H1 (cell line): ENCODE data around the gene CEMP1. TPM values are rescaled to one million over a fixed set of nuclear protein-coding genes. Genes with fewer than 3 reads are reported as not detected.
"Not testable (repeated sequence)": the region's sequence is repeated elsewhere in the genome, so short reads cannot be mapped to it uniquely, and the experiment has no call there.

ENCODE experiments used
- CTCF ChIA-PET: fragments of 300-600 bp; sonication (Branson Sonifier 250); formaldehyde crosslinking; loops from one replicate; lab custom pipeline; 2021; ENCODE audit not compliant: partially characterized antibody; lab: Charles Lee
- POLR2A ChIA-PET: fragments of 300-600 bp; sonication (Branson Sonifier 250); formaldehyde crosslinking; loops from one replicate; lab custom pipeline; 2021; ENCODE audit warnings: inconsistent platforms; ENCODE audit not compliant: partially characterized antibody; lab: Charles Lee
- DNase-seq, 2 experiments: peaks; one replicate each; pipeline versions ENCODE4 v3.0.0 to v3.0.0-alpha.2; 2010 to 2022; ENCODE audit warnings: low spot score in 2 of 2, low read depth in 1 of 2, mixed read lengths in 1 of 2
- FAIRE-seq: peaks from 2 replicates; lab custom pipeline; 2011; peaks lifted over from hg19 to GRCh38; lab: Jason Lieb, UNC
- H2AFZ ChIP-seq: 2 replicates; pipeline ENCODE4 v1.8.1; 2012; ENCODE audit warnings: low read length, inconsistent platforms
- H2AK5ac ChIP-seq: 2 replicates; pipeline ENCODE4 v1.6.1; 2013; ENCODE audit warnings: low read depth, low read length
- H2BK120ac ChIP-seq: replicated peaks from 2 replicates; pipeline ENCODE3; 2013; ENCODE audit warnings: low read depth, low read length, inconsistent platforms
- H2BK12ac ChIP-seq: 2 replicates; pipeline ENCODE4 v1.6.1; 2013; ENCODE audit warnings: low read depth, low read length
- H2BK15ac ChIP-seq: 2 replicates; pipeline ENCODE4 v1.6.1; 2013; ENCODE audit warnings: low read length
- H2BK20ac ChIP-seq: 2 replicates; pipeline ENCODE4 v1.6.1; 2013; ENCODE audit warnings: low read length
- H2BK5ac ChIP-seq: 2 replicates; pipeline ENCODE4 v1.6.1; 2013; ENCODE audit warnings: low read depth, low read length
- H3K14ac ChIP-seq: 2 replicates; pipeline ENCODE4 v1.6.1; 2013; ENCODE audit warnings: inconsistent platforms; ENCODE audit not compliant: insufficient read length
- H3K18ac ChIP-seq: 2 replicates; pipeline ENCODE4 v1.6.1; 2013; ENCODE audit warnings: low read length; ENCODE audit errors: extremely low read depth
- H3K23ac ChIP-seq: 2 replicates; pipeline ENCODE4 v1.6.1; 2013; ENCODE audit warnings: inconsistent platforms; ENCODE audit not compliant: insufficient read length
- H3K23me2 ChIP-seq: 2 replicates; pipeline ENCODE4 v1.6.1; 2013; ENCODE audit warnings: low read depth, low read length
- H3K27ac ChIP-seq: 2 replicates; pipeline ENCODE4 v1.6.1; 2011; ENCODE audit warnings: low read depth, low read length, inconsistent platforms
- H3K27me3 ChIP-seq, 4 experiments: replicated peaks in 1 of 4; 1 replicate in 1 of 4; 2 replicates in 3 of 4; pipeline versions ENCODE4 v1.6.1 to v1.8.1; 2011 to 2013; ENCODE audit warnings: low read length in 3 of 4, mild to moderate bottlenecking in 3 of 4, inconsistent platforms in 2 of 4, mixed read lengths in 2 of 4, moderate library complexity in 1 of 4; ENCODE audit not compliant: control insufficient read depth in 3 of 4, insufficient read depth in 3 of 4; ENCODE audit errors: extremely low read depth in 1 of 4
- H3K36me3 ChIP-seq, 4 experiments: 2 replicates each; pipeline versions ENCODE4 v1.6.1 to v1.8.1; 2011 to 2013; ENCODE audit warnings: mild to moderate bottlenecking in 4 of 4, low read length in 3 of 4, moderate library complexity in 2 of 4, control low read depth in 1 of 4, inconsistent platforms in 1 of 4; ENCODE audit not compliant: insufficient read depth in 4 of 4, control insufficient read depth in 2 of 4
- H3K4ac ChIP-seq: replicated peaks from 2 replicates; pipeline ENCODE3; 2013; ENCODE audit warnings: low read length, low read depth, mixed read lengths, inconsistent platforms; ENCODE audit not compliant: insufficient read length
- H3K4me1 ChIP-seq, 4 experiments: replicated peaks in 1 of 4; 1 replicate in 1 of 4; 2 replicates in 3 of 4; pipeline versions ENCODE4 v1.6.1 to v1.8.1; 2011 to 2013; ENCODE audit warnings: low read length in 3 of 4, inconsistent platforms in 2 of 4, mixed read lengths in 1 of 4; ENCODE audit not compliant: insufficient read depth in 4 of 4, control insufficient read depth in 3 of 4
- H3K4me2 ChIP-seq, 2 experiments: 2 replicates each; pipeline versions ENCODE4 v1.6.1 to v1.8.1; 2011 to 2013; ENCODE audit warnings: low read depth in 2 of 2, low read length in 2 of 2, control low read depth in 1 of 2, inconsistent platforms in 1 of 2, mild to moderate bottlenecking in 1 of 2; ENCODE audit not compliant: insufficient read depth in 1 of 2
- H3K4me3 ChIP-seq, 4 experiments: fragments of 200-600, 300-600 bp in 1 of 4; sonication (generic), shearing (Covaris generic), sonication (Bioruptor Twin) in 1 of 4; 2 replicates each; pipeline versions ENCODE4 v1.5.1 to v1.8.1; 2011 to 2016; ENCODE audit warnings: low read length in 4 of 4, low read depth in 3 of 4, control low read depth in 2 of 4, inconsistent platforms in 2 of 4, mild to moderate bottlenecking in 2 of 4, mixed read lengths in 1 of 4, moderate library complexity in 1 of 4; ENCODE audit not compliant: insufficient read depth in 2 of 4; ENCODE audit errors: extremely low read depth in 1 of 4
- H3K56ac ChIP-seq: replicated peaks from 2 replicates; pipeline ENCODE3; 2013; ENCODE audit warnings: low read depth, mild to moderate bottlenecking, mixed read lengths, low read length, inconsistent platforms; ENCODE audit not compliant: insufficient read length
- H3K79me1 ChIP-seq: 2 replicates; pipeline ENCODE4 v1.6.1; 2013; ENCODE audit warnings: low read depth, low read length, control low read depth
- H3K79me2 ChIP-seq, 2 experiments: 2 replicates each; pipeline versions ENCODE4 v1.6.1 to v1.8.1; 2012 to 2013; ENCODE audit warnings: low read length in 2 of 2, mild to moderate bottlenecking in 2 of 2, inconsistent platforms in 1 of 2; ENCODE audit not compliant: insufficient read depth in 2 of 2, control insufficient read depth in 1 of 2
- H3K9ac ChIP-seq, 4 experiments: replicated peaks in 1 of 4; 1 replicate in 1 of 4; 2 replicates in 3 of 4; pipeline versions ENCODE4 v1.6.1 to v1.8.1; 2011 to 2013; ENCODE audit warnings: low read depth in 3 of 4, low read length in 3 of 4, control low read depth in 2 of 4, mild to moderate bottlenecking in 2 of 4, moderate library complexity in 2 of 4, inconsistent platforms in 1 of 4; ENCODE audit errors: extremely low read depth in 1 of 4
- H3K9me3 ChIP-seq, 2 experiments: 2 replicates each; pipeline versions ENCODE4 v1.6.1 to v1.8.1; 2012 to 2013; ENCODE audit warnings: mild to moderate bottlenecking in 2 of 2, moderate library complexity in 2 of 2, control low read depth in 1 of 2, inconsistent platforms in 1 of 2, low read depth in 1 of 2, low read length in 1 of 2, mixed read lengths in 1 of 2; ENCODE audit not compliant: insufficient read depth in 2 of 2
- H4K20me1 ChIP-seq, 2 experiments: replicated peaks in 1 of 2; 2 replicates each; pipeline versions ENCODE3 to v1.8.1; 2011 to 2013; ENCODE audit warnings: inconsistent platforms in 2 of 2, low read length in 2 of 2, mild to moderate bottlenecking in 1 of 2; ENCODE audit not compliant: insufficient read depth in 2 of 2, control insufficient read depth in 1 of 2
- H4K5ac ChIP-seq: 2 replicates; pipeline ENCODE4 v1.6.1; 2013; ENCODE audit warnings: low read length, low read depth, mixed read lengths, inconsistent platforms; ENCODE audit not compliant: insufficient read length
- H4K8ac ChIP-seq: 2 replicates; pipeline ENCODE4 v1.8.0; 2013; ENCODE audit warnings: mild to moderate bottlenecking, moderate library complexity, low read length, inconsistent platforms; ENCODE audit not compliant: insufficient read depth; ENCODE audit errors: extremely low read depth
- H4K91ac ChIP-seq: replicated peaks from 2 replicates; pipeline ENCODE3; 2013; ENCODE audit warnings: low read length, mixed read lengths, inconsistent platforms; ENCODE audit not compliant: insufficient read length
- WGBS, 2 experiments: shearing (Covaris generic) in 1 of 2; methylation state at CpG; one replicate each; pipeline versions ENCODE4 v1.1.6 to v1.1.7; 2013 to 2015; ENCODE audit warnings: low lambda C conversion rate in 2 of 2, mixed read lengths in 2 of 2, inconsistent platforms in 1 of 2, low coverage in 1 of 2, missing lambda C conversion rate in 1 of 2; ENCODE audit not compliant: insufficient replicate concordance in 2 of 2, insufficient coverage in 1 of 2, insufficient read length in 1 of 2; ENCODE audit errors: extremely low coverage in 1 of 2, missing lambda C conversion rate in 1 of 2; 5-methylcytosine and 5-hydroxymethylcytosine counted together
- polyA plus RNA-seq, 7 experiments: library from polyadenylated mRNA; depleted of rRNA in 3 of 7; stranded (reverse) in 5 of 7; unstranded in 2 of 7; fragments of >200 nt in 5 of 7; fragments of 200-250 nt in 2 of 7; gene quantifications; 1 replicate in 5 of 7; 2 replicates in 1 of 7; 4 replicates in 1 of 7; pipeline versions ENCODE4 v1.2.1 to v1.2.3, GENCODE V29; 2011 to 2013; ENCODE audit warnings: missing spikeins in 2 of 7, mixed read lengths in 2 of 7
- total RNA-seq: library from RNA; stranded (reverse); fragmentation: NEBNext Ultra II Directional; extraction: Animal tissue kit (Norgen Biotek cat#: 25700); gene quantifications from 2 replicates; pipeline ENCODE4 v1.2.1, GENCODE V29; 2021

CEMP1 gene
- total and polyA plus RNA-seq, 2 of the 8 experiments (the other 6 are each of a cell fraction or from before 2014, with no cell fraction given), result not detected

DNA sequence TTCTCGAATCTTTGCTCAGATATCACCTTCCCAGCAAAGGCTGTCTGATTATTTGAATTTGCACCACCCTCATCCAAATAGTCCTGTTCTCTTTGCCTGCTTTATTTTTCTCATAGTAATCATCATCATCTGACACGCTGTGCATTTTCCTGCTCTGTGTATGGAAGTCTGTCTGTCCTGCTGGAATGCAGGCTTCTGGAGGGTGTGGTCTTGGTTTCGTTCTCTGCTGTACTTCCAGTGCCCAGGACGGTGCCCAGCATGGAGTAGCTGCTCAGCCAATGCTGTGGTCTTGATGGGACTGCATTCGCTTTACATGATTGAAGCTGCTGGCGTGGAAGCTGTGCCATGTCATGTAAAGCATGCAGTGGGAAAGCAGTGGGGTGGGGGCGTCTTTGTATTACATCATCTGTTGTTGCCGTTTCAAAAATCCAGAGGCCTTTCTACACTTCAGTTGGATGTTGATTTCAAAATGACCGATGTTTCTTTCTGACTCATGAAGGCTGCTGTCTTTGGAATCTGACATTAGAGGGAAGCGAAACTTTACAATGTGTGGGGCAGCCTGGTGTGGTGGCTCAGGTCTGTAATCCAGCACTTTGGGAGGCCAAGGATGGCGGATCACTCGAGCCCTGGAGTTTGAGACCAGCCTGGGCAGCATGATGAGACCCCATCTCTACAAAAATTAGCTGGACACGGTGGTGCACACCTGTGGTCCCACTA lies 23.7 kb upstream of the CEMP1 start:
- POLR2A ChIA-PET, H3K4me3 ChIP-seq, H3K18ac ChIP-seq, H2BK5ac ChIP-seq, H4K91ac ChIP-seq, H4K8ac ChIP-seq, H3K79me1 ChIP-seq, H3K27me3 ChIP-seq, CTCF ChIA-PET, H2BK120ac ChIP-seq, H3K36me3 ChIP-seq, FAIRE-seq, H3K4ac ChIP-seq, H2AFZ ChIP-seq, H2BK12ac ChIP-seq, H3K4me1 ChIP-seq, H3K27ac ChIP-seq, H2BK20ac ChIP-seq, H3K56ac ChIP-seq, H2BK15ac ChIP-seq, H3K9me3 ChIP-seq, H3K9ac ChIP-seq, DNase-seq, H3K14ac ChIP-seq, H3K4me2 ChIP-seq, H4K5ac ChIP-seq, H2AK5ac ChIP-seq, H3K23ac ChIP-seq, H3K79me2 ChIP-seq, H3K23me2 ChIP-seq, H4K20me1 ChIP-seq: not testable (repeated sequence)
- no CpG with 5 or more reads among the region's 13 CpGs for WGBS, 2 experiments
